Daoy (cell line): ENCODE results near the gene EARS2. TPM values are rescaled to one million over a fixed set of nuclear protein-coding genes. Genes with fewer than 3 reads are reported as not detected.
"Not testable (repeated sequence)": the region's sequence is repeated elsewhere in the genome, so short reads cannot be mapped to it uniquely, and the experiment has no call there.

Experiments
- DNase-seq: peaks from one replicate; pipeline ENCODE4 v3.0.0-alpha.2; 2015; ENCODE audit warnings: low read depth
- total RNA-seq: library from RNA; depleted of rRNA; stranded (reverse); fragments of >200 nt; shearing (Covaris generic); gene quantifications from 2 replicates; pipeline ENCODE4 v1.2.3, GENCODE V29; 2014

EARS2 gene
- total RNA-seq, 1 experiment from 2014 or later: 60.9 TPM

GRCh38 chr16:23505671-23506605 lies 51.2 kb downstream of the EARS2 start:
- DNase-seq: no peak

- DNase-seq: no peak
Observed at GRCh38 chr16:23505180-23505665, 51.9 kb downstream of the EARS2 start.

GRCh38 chr16:23504453-23505179 lies 52.5 kb downstream of the EARS2 start:
- peak; percentile 93 for DNase-seq

GRCh38 chr16:23504076-23504452 lies 53.1 kb downstream of the EARS2 start:
- peak; percentile 79 for DNase-seq

GRCh38 chr16:23502466-23502865 lies 54.7 kb downstream of the EARS2 start:
- no peak for DNase-seq

GRCh38 chr16:23501291-23501690 lies 55.9 kb downstream of the EARS2 start:
- DNase-seq: no peak

- no peak for DNase-seq
Observed at GRCh38 chr16:23500862-23501225, 56.3 kb downstream of the EARS2 start.

GRCh38 chr16:23500212-23500861 lies 56.8 kb downstream of the EARS2 start:
- no peak for DNase-seq

- no peak for DNase-seq
Observed at GRCh38 chr16:23499801-23500200, 57.3 kb downstream of the EARS2 start.

- DNase-seq: no peak
Observed at GRCh38 chr16:23498863-23499262, 58.3 kb downstream of the EARS2 start.

- no peak for DNase-seq
Observed at GRCh38 chr16:23497543-23497868, 59.6 kb downstream of the EARS2 start.

- DNase-seq: no peak
Observed at GRCh38 chr16:23496821-23497542, 60.2 kb downstream of the EARS2 start.

GRCh38 chr16:23495671-23496070 lies 61.5 kb downstream of the EARS2 start:
- no peak for DNase-seq

- no peak for DNase-seq
Observed at GRCh38 chr16:23494188-23494587, 63.0 kb downstream of the EARS2 start.

- DNase-seq: no peak
Observed at GRCh38 chr16:23491490-23492391, 65.4 kb downstream of the EARS2 start.

GRCh38 chr16:23486480-23486879 lies 70.7 kb downstream of the EARS2 start:
- DNase-seq: no peak

GRCh38 chr16:23485841-23486240 lies 71.3 kb downstream of the EARS2 start:
- DNase-seq: no peak

- DNase-seq: no peak
Observed at GRCh38 chr16:23485257-23485614, 71.9 kb downstream of the EARS2 start.

- DNase-seq: no peak
Observed at GRCh38 chr16:23484510-23485256, 72.5 kb downstream of the EARS2 start.

- DNase-seq: not testable (repeated sequence)
Observed at GRCh38 chr16:23483492-23483891, 73.7 kb downstream of the EARS2 start.
